ENCODE data around the gene ZDHHC6.

DNA sequence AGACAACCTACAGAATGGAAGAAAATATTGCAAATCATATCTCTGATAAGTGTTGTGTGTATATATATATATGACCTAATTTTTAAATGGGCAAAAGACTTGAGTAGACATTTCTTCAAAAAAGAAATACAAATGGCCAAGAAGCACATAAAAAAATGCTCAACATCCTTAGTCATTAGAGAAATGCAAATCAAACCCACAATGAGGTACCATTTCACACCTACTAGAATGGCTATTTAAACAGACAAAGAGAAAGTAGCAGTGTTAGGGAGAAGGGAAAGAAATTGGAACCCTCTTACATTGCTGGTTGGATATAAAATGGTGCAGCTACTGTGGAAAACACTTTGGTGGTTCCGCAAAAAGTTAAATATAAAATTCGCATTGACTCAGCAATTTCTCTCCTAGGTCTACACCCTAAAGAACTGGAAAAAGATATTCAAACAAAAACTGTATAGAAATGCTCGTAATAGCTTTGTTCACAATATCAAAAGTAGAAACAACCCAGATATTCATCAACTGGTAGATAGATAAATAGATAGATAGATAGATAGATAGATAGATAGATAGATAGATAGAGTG lies 56.5 kb downstream of the ZDHHC6 start:
- TF ChIP-seq GATA2 (IDR thresholded peaks at IDR 0.05; ENCODE audit: low read depth, low read length) (no peak), GATA3 (IDR thresholded peaks at IDR 0.05; ENCODE audit: low read depth, low read length) (no peak)
